AG04449 (cell line): ENCODE results near the gene FXYD3.
"Not testable (repeated sequence)": the region's sequence is repeated elsewhere in the genome, so short reads cannot be mapped to it uniquely, and the experiment has no call there.

Source experiments
- CTCF ChIA-PET: fragments of 350-600 bp; formaldehyde crosslinking; extraction: SDS; loops from one replicate; lab custom pipeline; 2021; ENCODE audit warnings: antibody characterized with exemption; lab: Yijun Ruan, JAX
- POLR2A ChIA-PET: fragments of 400-600, 350-600 bp; formaldehyde crosslinking; extraction: SDS; loops from one replicate; lab custom pipeline; 2020; ENCODE audit warnings: antibody characterized with exemption, inconsistent platforms; lab: Yijun Ruan, JAX
- DNase-seq: peaks from one replicate; pipeline ENCODE4 v3.0.0-alpha.2; 2010; ENCODE audit warnings: low read depth, low spot score
- H3K4me3 ChIP-seq: 2 replicates; pipeline ENCODE4 v1.5.1; 2011; ENCODE audit warnings: low read depth, mild to moderate bottlenecking, control low read depth, low read length
- TF ChIP-seq, protein P1 (sequence below): IDR thresholded peaks from one replicate; pipeline ENCODE4 v1.5.1; 2011; ENCODE audit warnings: mild to moderate bottlenecking, moderate library complexity, low read length, control low read depth, inconsistent platforms; ENCODE audit not compliant: insufficient read depth; ENCODE audit errors: missing control alignments

The FXYD3 gene

DNA sequence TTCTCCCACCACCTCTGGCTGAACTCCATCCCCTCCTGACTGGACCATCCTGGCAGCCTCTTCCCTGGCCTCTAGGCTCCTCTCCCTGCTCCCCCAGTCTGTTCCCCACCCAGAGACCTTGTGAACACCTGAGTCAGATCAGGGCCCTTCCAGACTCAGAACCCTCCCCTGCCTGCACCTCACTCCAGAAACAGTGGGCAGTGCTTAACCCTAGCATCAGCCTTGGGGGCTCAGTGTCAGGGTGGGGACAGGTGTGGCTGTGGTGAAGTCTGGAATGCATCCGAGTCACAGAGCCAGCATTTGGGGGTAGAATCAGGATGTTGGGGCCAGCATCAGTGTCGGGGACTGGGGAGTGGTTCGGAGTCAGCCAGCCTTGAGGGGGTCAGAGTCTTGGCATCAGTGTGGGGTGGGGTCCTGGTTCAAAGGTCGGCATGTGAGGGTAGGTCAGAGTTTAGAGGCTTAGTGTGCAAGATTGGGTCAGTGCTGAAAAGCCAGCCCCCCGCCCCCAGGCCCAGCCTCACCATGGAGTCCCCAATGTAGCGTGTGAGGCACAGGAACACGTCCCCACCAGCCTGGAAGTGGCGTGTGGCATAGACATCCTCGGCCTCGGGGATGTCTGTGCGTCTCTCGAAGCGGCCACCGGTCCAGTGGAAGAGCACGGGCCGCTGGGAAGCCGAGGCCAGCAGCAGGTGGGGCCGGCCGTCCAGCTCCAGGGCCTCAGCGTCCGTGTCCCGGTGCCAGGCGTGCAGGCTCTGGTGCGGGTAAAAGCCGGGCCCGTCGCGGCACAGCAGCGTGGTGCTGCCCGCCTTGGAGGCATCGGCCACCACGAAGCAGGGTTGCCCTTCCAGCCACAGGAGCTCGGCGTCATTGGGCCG is 10.4 kb downstream of the FXYD3 start:
- POLR2A ChIA-PET = no interaction called here
- no peak for DNase-seq
- CTCF ChIA-PET = interaction anchor here (0.6 to 7.4 kb wide), 9 partner anchors 8 to 82 kb away, joined by 3 to 118 read pairs (median 19); partner anchors contain the start of genes FXYD1, FXYD3, FXYD7 and LGI4

DNA sequence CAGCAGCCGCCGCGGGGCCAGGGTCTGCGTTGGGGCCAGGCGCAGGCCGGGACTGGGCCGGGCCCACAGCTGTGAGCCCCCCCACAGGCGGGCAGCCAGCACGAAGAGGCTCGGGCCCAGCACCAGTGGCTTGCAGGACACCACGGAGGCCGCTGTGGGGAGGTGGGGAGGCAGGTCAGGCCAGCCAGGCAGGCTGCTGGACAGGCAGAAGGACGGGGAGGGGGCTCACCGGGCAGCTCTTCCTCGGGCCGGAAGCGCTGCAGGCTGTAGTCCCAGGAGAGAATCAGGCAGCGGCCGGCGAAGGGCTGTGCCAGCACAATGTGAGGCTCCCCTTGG is 11.0 kb downstream of the FXYD3 start:
- ChIA-PET POLR2A (no interaction called here), CTCF (interaction anchor here (0.6 to 7.4 kb wide), 6 partner anchors 9 to 82 kb away, joined by 3 to 118 read pairs (median 12); partner anchors contain the start of genes FXYD1, FXYD3, FXYD7 and LGI4)
- DNase-seq = no peak
- TF ChIP-seq, protein P1, sequence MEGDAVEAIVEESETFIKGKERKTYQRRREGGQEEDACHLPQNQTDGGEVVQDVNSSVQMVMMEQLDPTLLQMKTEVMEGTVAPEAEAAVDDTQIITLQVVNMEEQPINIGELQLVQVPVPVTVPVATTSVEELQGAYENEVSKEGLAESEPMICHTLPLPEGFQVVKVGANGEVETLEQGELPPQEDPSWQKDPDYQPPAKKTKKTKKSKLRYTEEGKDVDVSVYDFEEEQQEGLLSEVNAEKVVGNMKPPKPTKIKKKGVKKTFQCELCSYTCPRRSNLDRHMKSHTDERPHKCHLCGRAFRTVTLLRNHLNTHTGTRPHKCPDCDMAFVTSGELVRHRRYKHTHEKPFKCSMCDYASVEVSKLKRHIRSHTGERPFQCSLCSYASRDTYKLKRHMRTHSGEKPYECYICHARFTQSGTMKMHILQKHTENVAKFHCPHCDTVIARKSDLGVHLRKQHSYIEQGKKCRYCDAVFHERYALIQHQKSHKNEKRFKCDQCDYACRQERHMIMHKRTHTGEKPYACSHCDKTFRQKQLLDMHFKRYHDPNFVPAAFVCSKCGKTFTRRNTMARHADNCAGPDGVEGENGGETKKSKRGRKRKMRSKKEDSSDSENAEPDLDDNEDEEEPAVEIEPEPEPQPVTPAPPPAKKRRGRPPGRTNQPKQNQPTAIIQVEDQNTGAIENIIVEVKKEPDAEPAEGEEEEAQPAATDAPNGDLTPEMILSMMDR = no peak
- H3K4me3 ChIP-seq = no peak overlapping the region

More for the DNA sequence above, 10.4 kb downstream of the FXYD3 start:
- H3K4me3 ChIP-seq = no peak overlapping the region
- TF ChIP-seq, protein P1 = no peak

DNA sequence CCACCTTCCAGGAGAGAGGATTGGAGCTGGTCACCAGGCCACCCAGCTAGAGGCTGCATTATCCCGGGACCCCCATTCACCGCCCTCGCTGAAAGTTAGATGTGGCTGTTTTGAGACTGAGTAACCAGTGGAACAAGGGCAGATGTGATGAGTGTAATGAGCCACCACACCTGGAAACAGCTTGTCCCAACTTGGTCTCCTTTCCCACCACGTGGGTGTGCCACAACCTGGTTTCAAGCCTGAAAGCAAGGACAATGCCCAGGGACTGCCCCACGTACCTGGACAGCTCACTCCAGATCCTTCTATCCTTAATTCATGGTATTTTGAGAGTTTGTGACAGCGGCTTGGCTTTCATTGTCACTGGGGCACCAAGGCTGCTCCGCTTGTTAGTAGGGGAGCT is 12.2 kb downstream of the FXYD3 start:
- TF ChIP-seq, protein P1 = no peak
- no peak overlapping the region for H3K4me3 ChIP-seq
- POLR2A ChIA-PET = no interaction called here
- CTCF ChIA-PET = interaction anchor here (0.8 to 7.4 kb wide), 7 partner anchors 8 to 83 kb away, joined by 3 to 118 read pairs (median 6); partner anchors contain the start of genes FXYD1, FXYD3 and LGI4
- no peak for DNase-seq

DNA sequence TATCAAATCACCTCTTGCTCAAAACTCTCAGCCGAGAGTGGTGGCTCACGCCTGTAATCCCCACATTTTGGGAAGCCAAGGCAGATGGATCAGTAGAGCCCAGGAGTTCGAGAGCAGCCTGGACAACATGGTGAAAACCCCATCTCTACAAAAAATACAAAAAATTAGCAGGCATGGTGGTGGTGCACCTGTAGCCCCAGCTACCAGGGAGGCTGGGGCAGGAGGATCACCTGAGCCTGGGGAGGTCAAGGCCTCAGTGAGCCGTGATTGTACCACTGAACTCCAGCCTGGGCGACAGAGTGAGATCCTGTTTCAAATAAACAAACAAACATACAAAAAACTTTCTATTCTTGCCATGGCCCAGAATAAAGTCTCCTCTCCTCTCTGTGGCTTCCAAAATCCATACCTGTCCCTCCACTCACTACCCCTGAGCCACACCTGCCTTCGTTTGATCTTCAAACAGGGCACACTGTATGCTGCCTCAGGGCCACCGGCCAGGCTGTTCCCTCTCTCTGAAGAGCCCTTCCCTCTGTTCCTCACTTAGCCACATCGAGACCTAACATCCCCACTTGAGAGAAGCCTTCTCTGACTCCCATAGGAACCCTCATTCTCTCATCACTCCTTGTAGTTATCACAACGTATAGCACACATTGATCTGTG is 12.9 kb downstream of the FXYD3 start:
- TF ChIP-seq, protein P1 = no peak
- no peak overlapping the region for H3K4me3 ChIP-seq
- POLR2A ChIA-PET = no interaction called here
- no peak for DNase-seq
- CTCF ChIA-PET = interaction anchor here (1.4 to 7.4 kb wide), 5 partner anchors 8 to 84 kb away, joined by 6 to 118 read pairs (median 16); partner anchors contain the start of genes FXYD1, FXYD3 and LGI4

DNA sequence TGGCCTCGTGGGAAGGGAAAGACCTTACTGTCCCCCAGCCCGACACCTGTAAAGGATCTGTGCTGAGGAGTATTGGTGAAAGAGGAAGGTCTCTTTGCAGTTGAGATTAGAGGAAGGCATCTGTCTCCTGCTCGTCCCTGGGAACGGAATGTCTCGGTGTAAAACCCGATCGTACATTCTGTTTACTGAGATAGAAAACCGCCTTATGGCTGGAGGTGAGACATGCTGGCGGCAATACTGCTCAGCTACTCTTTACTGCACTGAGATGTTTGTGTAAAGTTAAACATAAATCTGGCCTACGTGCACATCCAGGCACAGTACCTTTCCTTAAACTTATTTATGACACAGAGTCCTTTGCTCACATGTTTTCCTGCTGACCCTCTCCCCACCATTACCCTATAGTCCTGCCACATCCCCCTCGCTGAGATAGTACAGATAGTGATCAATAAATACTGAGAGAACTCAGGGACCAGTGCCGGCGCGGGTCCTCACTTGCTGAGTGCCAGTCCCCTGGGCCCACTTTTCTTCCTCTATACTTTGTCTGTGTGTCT is 14.2 kb downstream of the FXYD3 start:
- DNase-seq, H3K4me3 ChIP-seq, CTCF ChIA-PET, POLR2A ChIA-PET: not testable (repeated sequence)

DNA sequence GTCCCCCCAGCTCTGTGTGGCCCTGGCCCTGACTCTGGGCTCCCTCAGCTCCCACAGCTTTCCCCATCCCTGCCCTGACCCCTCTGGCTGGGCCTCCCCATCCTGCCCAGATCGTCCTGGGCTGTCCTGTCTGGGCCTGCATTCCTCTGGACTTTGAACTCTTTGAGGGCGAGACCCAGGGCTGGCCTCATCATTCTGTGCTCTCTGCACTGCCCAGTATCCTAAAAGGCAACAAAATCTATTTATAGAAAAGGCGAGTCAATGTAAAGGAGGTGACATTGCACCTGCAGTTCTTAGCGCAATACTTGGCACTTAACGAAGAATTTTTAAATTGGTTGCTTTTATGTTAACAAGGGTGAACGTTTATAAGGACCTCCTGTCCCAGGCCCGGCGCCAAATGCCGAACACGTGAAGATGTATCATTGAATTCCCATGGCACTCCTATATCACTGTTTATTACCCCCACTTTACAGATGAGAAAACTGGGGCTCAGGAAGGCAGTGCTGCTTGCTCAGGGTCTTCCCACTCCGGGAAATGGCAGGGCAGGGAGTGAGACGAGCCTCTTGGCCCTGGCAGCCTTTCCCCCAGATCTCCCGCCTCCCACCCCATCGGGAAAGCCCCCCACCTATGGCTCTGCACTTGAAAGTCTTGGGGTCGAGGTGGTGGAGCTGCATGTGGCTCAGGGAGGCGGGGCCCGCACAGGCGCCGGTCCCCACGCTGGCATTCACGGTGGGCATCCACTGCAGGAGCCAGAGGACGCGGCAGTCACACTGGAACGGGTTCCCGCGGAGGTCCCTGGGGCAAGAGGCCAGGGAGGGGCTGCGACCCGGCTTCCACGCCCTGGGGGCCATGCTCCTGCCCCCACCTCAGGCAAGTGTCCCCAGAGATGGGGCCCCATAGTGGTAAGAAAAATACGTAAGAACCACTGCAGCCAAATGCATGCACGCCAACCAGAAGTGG is 15.4 kb downstream of the FXYD3 start:
- no peak overlapping the region for H3K4me3 ChIP-seq
- ChIA-PET CTCF (interaction anchor here (0.9 kb wide), 1 partner anchor 64 kb away, joined by 4 read pairs; no protein-coding TSS in a partner anchor), POLR2A (no interaction called here)
- TF ChIP-seq, protein P1 = no peak
- DNase-seq = no peak
